ENCODE results near the gene ANAPC1. TPM values are rescaled to one million over a fixed set of nuclear protein-coding genes. Genes with fewer than 3 reads are reported as not detected.
"Not testable (repeated sequence)": the region's sequence is repeated elsewhere in the genome, so short reads cannot be mapped to it uniquely, and the experiment has no call there.

ANAPC1 gene
- total RNA-seq, 1 donor: 48.1 TPM

DNA sequence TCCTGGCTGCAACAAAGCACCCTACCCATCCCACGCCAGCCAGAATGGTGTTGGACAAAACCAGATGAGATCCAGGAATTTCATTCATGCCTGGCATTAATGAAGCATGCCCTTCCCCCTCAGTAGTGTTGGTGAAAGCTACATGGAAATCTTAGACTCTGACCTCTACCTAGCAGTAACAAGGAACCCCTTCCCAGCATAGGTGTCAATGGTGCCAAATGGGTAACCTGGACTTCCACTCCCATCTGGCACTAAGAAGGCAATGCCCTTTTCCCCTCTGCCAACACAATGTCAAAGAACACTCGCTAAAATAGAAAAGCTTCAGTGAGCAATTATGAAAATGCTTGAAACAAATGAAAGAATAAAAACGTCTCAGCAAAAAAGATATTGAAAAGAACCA, 131.5 kb downstream of the ANAPC1 start:
- not testable (repeated sequence) for H4K20me1 ChIP-seq (ENCODE audit: insufficient read depth, low read length); H3K27ac ChIP-seq (ENCODE audit: low read depth, low read length); H3K79me2 ChIP-seq (ENCODE audit: insufficient read depth, low read length); H3K4me2 ChIP-seq (ENCODE audit: insufficient read depth, low read length); H3K27me3 ChIP-seq (ENCODE audit: insufficient read depth, low read length); H3K4me1 ChIP-seq (ENCODE audit: insufficient read depth, low read length); H3K4me3 ChIP-seq (ENCODE audit: insufficient read depth, low read length); DNase-seq (ENCODE audit: insufficient read length, low spot score, missing footprints); H2AFZ ChIP-seq (ENCODE audit: low read length); H3K36me3 ChIP-seq (ENCODE audit: insufficient read depth, low read length); H3K9me3 ChIP-seq (ENCODE audit: low read depth, low read length)

DNA sequence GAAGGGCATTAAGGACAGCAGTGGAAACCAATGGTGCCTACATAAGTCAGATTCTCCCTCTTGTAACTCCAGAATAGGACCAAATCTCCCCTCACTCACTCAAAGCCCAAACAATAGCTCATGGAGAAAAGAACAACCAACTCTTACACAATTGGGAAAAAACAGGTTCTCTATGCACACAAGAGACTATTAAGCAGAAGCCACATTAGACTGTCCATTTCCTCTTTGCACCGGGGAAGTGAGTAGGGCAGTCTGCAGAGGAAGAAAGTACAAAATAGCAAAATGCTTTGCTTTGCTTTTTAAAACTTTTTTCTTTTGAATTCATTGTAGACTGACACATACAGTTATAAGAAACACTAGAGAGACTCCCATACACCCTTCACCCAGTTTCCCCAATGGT, 133.4 kb downstream of the ANAPC1 start:
- H3K27ac ChIP-seq (ENCODE audit: low read depth, low read length): not testable (repeated sequence)

DNA sequence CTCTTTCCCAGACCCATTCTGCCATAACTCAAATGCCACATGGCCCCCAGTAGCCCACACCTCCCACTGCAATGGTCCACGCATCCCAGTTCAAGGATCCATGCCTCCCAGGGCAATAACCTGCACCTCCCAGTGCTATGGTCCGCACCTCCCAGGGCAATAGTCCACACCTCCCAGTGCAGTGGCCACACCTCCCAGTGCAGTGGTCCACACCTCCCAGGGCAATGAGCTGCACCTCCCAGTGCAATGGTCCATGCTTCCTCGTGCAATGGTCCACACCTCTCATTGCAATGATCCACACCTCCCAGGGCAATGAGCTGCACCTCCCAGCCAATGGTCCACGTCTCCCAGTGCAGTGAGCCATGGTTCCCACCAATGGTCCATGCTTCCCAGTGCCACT, 135.6 kb downstream of the ANAPC1 start:
- not testable (repeated sequence) for H3K36me3 ChIP-seq (ENCODE audit: insufficient read depth, low read length); H3K27me3 ChIP-seq (ENCODE audit: insufficient read depth, low read length); H3K9me3 ChIP-seq (ENCODE audit: low read depth, low read length); H3K4me2 ChIP-seq (ENCODE audit: insufficient read depth, low read length); H4K20me1 ChIP-seq (ENCODE audit: insufficient read depth, low read length); H3K4me3 ChIP-seq (ENCODE audit: insufficient read depth, low read length); H3K27ac ChIP-seq (ENCODE audit: low read depth, low read length); DNase-seq (ENCODE audit: insufficient read length, low spot score, missing footprints); H3K4me1 ChIP-seq (ENCODE audit: insufficient read depth, low read length); H2AFZ ChIP-seq (ENCODE audit: low read length); H3K79me2 ChIP-seq (ENCODE audit: insufficient read depth, low read length)

More for the DNA sequence above, 133.4 kb downstream of the ANAPC1 start:
- not testable (repeated sequence) for H3K4me3 ChIP-seq (ENCODE audit: insufficient read depth, low read length); H3K27me3 ChIP-seq (ENCODE audit: insufficient read depth, low read length); DNase-seq (ENCODE audit: insufficient read length, low spot score, missing footprints); H3K4me2 ChIP-seq (ENCODE audit: insufficient read depth, low read length); H2AFZ ChIP-seq (ENCODE audit: low read length); H4K20me1 ChIP-seq (ENCODE audit: insufficient read depth, low read length); H3K36me3 ChIP-seq (ENCODE audit: insufficient read depth, low read length); H3K4me1 ChIP-seq (ENCODE audit: insufficient read depth, low read length); H3K79me2 ChIP-seq (ENCODE audit: insufficient read depth, low read length); H3K9me3 ChIP-seq (ENCODE audit: low read depth, low read length)

DNA sequence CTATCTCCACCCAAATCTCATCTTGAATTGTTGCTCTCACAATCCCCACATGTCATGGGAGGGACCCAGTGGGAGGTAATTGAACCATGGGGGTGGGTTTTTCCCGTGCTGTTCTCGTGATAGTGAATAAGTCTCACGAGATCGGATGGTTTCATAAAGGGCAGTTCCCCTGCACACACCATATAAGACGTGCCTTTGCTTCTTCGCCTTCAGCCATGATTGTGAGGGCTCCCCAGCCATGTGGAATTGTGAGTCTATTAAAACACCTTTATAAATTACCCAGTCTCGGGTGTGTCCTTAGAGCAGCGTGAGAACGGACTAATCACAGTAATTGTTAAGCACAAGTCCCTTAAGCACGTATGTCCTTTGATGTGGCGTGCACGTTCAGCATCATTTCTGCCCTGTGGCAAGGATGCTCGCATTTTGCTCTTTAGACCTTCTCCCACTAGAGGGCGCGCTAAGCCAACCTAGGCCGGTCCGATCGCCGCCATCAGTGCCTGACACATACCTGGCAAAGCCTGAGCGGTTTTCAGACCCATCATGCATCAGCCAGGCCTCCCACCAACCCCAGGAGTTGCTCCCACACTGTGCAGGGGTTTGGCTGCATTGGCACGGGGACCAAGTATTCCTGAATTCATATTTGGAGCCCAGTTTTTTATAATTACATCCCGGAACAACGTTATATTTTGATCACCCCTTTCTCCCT, 136.4 kb downstream of the ANAPC1 start:
- H4K20me1 ChIP-seq (ENCODE audit: insufficient read depth, low read length); H2AFZ ChIP-seq (ENCODE audit: low read length); H3K4me2 ChIP-seq (ENCODE audit: insufficient read depth, low read length); H3K9me3 ChIP-seq (ENCODE audit: low read depth, low read length); DNase-seq (ENCODE audit: insufficient read length, low spot score, missing footprints); H3K79me2 ChIP-seq (ENCODE audit: insufficient read depth, low read length); H3K4me1 ChIP-seq (ENCODE audit: insufficient read depth, low read length); H3K27me3 ChIP-seq (ENCODE audit: insufficient read depth, low read length); H3K27ac ChIP-seq (ENCODE audit: low read depth, low read length); H3K4me3 ChIP-seq (ENCODE audit: insufficient read depth, low read length); H3K36me3 ChIP-seq (ENCODE audit: insufficient read depth, low read length): not testable (repeated sequence)
- TF ChIP-seq, protein P1, sequence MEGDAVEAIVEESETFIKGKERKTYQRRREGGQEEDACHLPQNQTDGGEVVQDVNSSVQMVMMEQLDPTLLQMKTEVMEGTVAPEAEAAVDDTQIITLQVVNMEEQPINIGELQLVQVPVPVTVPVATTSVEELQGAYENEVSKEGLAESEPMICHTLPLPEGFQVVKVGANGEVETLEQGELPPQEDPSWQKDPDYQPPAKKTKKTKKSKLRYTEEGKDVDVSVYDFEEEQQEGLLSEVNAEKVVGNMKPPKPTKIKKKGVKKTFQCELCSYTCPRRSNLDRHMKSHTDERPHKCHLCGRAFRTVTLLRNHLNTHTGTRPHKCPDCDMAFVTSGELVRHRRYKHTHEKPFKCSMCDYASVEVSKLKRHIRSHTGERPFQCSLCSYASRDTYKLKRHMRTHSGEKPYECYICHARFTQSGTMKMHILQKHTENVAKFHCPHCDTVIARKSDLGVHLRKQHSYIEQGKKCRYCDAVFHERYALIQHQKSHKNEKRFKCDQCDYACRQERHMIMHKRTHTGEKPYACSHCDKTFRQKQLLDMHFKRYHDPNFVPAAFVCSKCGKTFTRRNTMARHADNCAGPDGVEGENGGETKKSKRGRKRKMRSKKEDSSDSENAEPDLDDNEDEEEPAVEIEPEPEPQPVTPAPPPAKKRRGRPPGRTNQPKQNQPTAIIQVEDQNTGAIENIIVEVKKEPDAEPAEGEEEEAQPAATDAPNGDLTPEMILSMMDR (IDR thresholded peaks at IDR 0.05; ENCODE audit: extremely low read depth, low read depth, low read length): peak; percentile 32

DNA sequence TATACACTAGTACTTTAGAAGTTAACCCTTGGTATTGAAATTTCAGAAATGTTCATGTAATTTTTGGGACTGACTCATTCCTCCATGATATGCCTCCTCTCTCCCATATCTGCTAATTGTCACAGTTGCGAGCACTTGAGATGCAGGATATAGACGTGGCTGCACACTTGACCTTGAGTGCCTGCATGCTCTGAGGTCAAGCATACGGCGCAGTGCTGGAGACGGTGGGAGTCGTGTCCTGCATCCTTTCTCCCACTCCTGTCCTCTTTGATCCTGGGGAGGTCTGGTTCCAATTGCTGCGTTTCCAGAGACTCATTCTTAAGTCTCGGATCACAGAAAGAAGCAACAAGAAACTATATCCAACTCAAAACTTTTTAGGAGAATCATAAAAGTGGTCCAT, 139.2 kb downstream of the ANAPC1 start:
- H3K4me1 ChIP-seq (ENCODE audit: insufficient read depth, low read length); H3K9me3 ChIP-seq (ENCODE audit: low read depth, low read length); H3K27me3 ChIP-seq (ENCODE audit: insufficient read depth, low read length); DNase-seq (ENCODE audit: insufficient read length, low spot score, missing footprints); H2AFZ ChIP-seq (ENCODE audit: low read length); H4K20me1 ChIP-seq (ENCODE audit: insufficient read depth, low read length); H3K79me2 ChIP-seq (ENCODE audit: insufficient read depth, low read length); H3K27ac ChIP-seq (ENCODE audit: low read depth, low read length); H3K4me3 ChIP-seq (ENCODE audit: insufficient read depth, low read length); H3K4me2 ChIP-seq (ENCODE audit: insufficient read depth, low read length); H3K36me3 ChIP-seq (ENCODE audit: insufficient read depth, low read length): not testable (repeated sequence)

DNA sequence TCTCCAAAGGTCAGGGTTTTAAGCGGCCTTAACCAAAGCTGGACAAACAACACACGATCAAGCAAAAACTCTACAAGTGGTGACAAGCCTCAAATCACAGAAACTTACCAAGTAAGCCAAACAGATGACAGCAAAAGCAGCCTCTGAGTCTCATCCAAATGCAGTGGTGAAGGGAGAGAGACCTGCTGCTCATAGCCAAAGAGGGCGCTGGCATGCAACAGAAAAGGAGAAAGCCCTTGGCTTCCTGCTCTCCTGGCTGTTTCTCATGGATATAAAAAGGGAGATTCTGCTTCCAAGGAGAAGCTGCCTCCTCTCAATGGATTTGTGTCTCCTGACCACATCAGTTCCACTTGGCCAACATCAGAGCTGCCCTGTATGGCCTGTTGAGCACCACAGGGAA, 142.5 kb downstream of the ANAPC1 start:
- not testable (repeated sequence) for H4K20me1 ChIP-seq (ENCODE audit: insufficient read depth, low read length); DNase-seq (ENCODE audit: insufficient read length, low spot score, missing footprints); H2AFZ ChIP-seq (ENCODE audit: low read length); H3K36me3 ChIP-seq (ENCODE audit: insufficient read depth, low read length); H3K4me2 ChIP-seq (ENCODE audit: insufficient read depth, low read length); H3K27me3 ChIP-seq (ENCODE audit: insufficient read depth, low read length); H3K4me3 ChIP-seq (ENCODE audit: insufficient read depth, low read length); H3K9me3 ChIP-seq (ENCODE audit: low read depth, low read length); H3K27ac ChIP-seq (ENCODE audit: low read depth, low read length); H3K79me2 ChIP-seq (ENCODE audit: insufficient read depth, low read length); H3K4me1 ChIP-seq (ENCODE audit: insufficient read depth, low read length)
